Measurements from ENCODE around the gene CRTAP. TPM values are rescaled to one million over a fixed set of nuclear protein-coding genes. Genes with fewer than 3 reads are reported as not detected.
"Not testable (repeated sequence)": the region's sequence is repeated elsewhere in the genome, so short reads cannot be mapped to it uniquely, and the experiment has no call there.

CRTAP gene
- total RNA-seq, 1 donor = 196 TPM

DNA sequence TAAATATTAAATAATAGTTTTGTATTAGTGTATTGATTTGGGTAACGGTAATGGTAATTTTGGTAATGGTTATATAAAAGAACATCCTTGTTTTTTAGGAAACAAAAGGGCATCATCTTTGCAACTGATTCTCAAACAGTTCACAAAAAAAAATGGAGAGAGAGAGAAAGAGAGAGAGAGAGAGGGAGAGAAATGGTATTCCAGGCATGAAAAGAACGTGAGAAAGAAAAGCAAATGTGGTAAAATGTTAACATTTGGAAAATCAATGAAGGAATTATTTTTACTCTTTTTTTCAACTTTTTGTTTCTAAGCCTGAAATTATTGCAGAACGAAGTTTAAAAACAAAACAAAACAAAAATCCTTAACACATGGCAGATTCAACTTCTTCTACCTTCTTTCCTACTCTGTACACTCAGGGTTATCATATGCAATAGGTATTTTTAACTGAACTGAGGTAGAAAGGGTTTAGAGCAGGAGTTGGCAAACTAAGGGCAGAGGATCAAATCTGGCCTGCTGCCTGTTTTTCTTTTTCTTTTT is 14.6 kb upstream of the CRTAP start:
- TF ChIP-seq, protein P1, sequence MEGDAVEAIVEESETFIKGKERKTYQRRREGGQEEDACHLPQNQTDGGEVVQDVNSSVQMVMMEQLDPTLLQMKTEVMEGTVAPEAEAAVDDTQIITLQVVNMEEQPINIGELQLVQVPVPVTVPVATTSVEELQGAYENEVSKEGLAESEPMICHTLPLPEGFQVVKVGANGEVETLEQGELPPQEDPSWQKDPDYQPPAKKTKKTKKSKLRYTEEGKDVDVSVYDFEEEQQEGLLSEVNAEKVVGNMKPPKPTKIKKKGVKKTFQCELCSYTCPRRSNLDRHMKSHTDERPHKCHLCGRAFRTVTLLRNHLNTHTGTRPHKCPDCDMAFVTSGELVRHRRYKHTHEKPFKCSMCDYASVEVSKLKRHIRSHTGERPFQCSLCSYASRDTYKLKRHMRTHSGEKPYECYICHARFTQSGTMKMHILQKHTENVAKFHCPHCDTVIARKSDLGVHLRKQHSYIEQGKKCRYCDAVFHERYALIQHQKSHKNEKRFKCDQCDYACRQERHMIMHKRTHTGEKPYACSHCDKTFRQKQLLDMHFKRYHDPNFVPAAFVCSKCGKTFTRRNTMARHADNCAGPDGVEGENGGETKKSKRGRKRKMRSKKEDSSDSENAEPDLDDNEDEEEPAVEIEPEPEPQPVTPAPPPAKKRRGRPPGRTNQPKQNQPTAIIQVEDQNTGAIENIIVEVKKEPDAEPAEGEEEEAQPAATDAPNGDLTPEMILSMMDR (IDR thresholded peaks at IDR 0.05; ENCODE audit: insufficient read depth, low read depth, low read length) = no peak
- H3K4me3 ChIP-seq (ENCODE audit: low read depth, low read length) = no peak overlapping the region
- no peak for DNase-seq (ENCODE audit: low read depth)

DNA sequence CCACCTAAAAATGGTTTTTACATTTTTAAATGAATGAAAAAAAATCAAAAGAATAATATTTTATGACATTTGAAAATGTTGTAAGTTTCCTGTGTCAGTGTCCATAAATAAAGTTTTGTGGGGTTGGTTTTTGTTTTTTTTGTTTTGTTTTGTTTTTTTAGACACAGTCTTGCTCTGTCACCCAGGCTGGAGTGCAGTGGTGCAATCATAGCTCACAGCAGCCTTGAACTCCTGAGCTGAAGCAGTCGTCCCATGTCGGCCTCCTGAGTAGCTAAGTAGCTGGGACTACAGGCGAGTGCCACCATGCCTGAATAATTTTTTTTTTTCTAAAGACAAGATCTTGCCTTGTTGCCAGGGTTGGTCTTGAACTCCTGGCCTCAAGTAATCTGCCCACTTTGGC is 14.1 kb upstream of the CRTAP start:
- no peak overlapping the region for H3K4me3 ChIP-seq (ENCODE audit: low read depth, low read length)
- DNase-seq (ENCODE audit: low read depth) = no peak
- TF ChIP-seq, protein P1 (IDR thresholded peaks at IDR 0.05; ENCODE audit: insufficient read depth, low read depth, low read length) = no peak

DNA sequence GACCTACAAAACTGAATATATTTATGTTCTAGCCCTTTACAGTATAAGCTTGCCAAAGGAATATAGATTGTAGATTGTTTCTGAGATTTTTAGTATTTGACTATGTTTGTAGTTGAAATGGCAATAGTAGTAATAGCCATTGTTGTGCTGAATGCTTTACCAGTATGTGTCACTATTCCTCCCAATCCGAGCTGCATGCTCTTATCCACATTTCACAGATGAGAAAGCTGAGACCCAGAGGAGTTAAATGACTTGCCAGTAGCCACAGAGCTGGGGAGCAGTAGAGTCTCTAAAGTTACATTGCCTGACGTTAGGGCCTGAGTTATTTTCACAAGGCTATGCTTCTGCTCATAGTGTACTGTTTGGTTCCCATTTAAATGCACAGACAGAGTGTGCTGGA is 13.6 kb upstream of the CRTAP start:
- no peak overlapping the region for H3K4me3 ChIP-seq (ENCODE audit: low read depth, low read length)
- TF ChIP-seq, protein P1 (IDR thresholded peaks at IDR 0.05; ENCODE audit: insufficient read depth, low read depth, low read length) = no peak
- no peak for DNase-seq (ENCODE audit: low read depth)

DNA sequence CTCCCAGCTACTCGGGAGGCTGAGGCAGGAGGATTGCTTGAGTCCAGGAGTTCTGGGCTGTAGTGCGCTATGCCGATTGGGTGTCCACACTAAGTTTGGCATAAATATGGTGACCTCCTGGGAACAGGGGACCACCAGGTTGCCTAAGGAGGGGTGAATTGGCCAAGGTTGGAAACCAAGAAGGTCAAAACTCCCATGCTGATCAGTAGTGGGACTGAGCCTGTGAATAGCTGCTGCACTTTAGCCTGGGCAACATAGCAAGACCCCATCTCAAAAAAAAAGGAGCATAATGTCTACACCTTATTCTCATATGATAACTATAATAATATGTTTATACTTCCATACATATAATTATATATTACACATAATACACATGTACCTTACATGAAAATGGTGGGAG is 10.8 kb upstream of the CRTAP start:
- no peak for DNase-seq (ENCODE audit: low read depth)
- TF ChIP-seq, protein P1 (IDR thresholded peaks at IDR 0.05; ENCODE audit: insufficient read depth, low read depth, low read length) = no peak
- H3K4me3 ChIP-seq (ENCODE audit: low read depth, low read length) = no peak overlapping the region

DNA sequence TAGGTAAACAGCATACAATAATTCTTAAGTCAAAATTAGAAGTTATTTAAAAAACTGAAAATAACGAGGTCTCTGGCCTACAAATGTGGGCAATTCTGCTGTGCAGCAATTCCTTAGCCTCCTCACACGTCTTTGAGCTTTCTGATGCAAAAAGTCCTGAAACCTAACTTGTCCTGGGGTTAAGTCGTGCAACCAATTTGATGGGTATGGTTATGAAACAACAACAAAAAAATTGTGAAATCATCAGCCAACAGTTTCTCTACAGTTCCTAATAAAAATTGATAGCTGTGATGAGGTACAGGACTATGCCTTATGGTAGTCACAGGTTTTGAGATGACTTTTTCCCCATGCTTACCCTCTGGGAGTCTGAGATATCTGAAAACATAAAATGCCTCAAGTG is 10.3 kb upstream of the CRTAP start:
- no peak for DNase-seq (ENCODE audit: low read depth)
- H3K4me3 ChIP-seq (ENCODE audit: low read depth, low read length) = no peak overlapping the region
- TF ChIP-seq, protein P1 (IDR thresholded peaks at IDR 0.05; ENCODE audit: insufficient read depth, low read depth, low read length) = no peak

DNA sequence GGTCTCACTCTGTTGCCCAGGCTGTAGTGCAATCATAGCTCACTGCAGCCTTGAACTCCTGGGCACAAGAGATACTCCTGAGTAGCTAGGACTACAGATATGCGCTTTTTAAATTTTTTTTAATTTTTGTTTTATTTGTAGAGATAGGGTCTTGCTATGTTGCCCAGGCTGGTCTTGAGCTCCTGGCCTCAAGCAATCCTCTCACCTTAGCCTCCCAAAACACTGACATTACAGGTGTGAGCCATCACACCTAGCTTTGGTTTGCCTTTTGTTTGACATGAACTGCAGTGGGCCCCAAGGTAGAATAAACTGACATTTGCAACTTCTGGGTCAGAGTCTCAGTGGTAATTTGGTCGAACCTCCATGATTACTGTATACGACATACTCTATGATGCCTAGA is 9.0 kb upstream of the CRTAP start:
- no peak for DNase-seq (ENCODE audit: low read depth)
- TF ChIP-seq, protein P1 (IDR thresholded peaks at IDR 0.05; ENCODE audit: insufficient read depth, low read depth, low read length) = no peak
- H3K4me3 ChIP-seq (ENCODE audit: low read depth, low read length) = no peak overlapping the region

DNA sequence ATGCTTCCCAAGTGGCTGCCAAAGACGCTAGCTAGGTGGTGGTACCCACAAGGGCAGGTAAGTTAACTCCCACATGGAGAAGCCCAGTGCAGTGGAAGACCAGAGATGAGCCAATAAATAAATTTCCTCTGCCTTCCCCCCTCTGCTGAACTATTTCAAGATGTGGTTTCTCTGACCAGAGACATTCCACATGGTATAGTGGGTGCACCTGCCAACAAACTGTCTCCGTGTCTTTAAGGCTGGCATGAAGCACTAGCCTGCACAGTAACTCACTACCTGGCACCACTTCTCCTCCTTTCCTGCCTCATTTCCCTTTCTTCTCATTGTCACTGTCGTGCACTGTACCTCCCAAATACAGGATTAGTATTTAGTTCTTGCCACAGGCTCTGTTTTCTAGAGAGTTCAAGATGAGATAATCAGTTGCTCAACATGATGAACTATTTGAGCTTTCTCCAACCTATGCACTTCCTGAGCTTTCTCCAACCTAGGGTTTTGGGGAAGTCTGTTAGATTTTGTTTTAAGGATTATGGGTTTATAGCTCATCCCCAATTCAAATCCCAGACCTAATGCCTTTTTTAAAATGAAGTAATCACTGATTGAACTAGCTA is 8.4 kb upstream of the CRTAP start:
- no peak for DNase-seq (ENCODE audit: low read depth)
- TF ChIP-seq, protein P1 (IDR thresholded peaks at IDR 0.05; ENCODE audit: insufficient read depth, low read depth, low read length) = no peak
- H3K4me3 ChIP-seq (ENCODE audit: low read depth, low read length) = no peak overlapping the region

DNA sequence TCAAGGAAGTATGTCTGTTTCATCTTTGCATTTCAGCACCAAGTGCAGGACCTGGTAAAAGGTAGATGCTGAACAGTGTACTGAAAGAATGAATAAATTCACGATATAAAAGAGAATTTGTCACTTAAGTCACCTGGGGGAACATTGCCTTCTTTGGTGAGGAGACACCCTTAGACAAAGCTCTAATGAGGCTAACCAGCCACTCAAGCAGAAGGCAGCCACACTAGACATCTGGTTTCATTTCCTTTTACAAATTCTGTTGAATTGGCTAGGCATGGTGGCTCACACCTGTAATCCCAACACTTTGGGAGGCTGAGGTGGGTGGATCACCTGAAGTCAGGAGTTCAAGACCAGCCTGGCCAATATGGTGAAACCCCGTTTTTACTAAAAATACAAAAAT is 7.0 kb upstream of the CRTAP start:
- not testable (repeated sequence) for DNase-seq (ENCODE audit: low read depth); H3K4me3 ChIP-seq (ENCODE audit: low read depth, low read length)
